ENCODE results near the gene TAF11.
"Not testable (repeated sequence)": the region's sequence is repeated elsewhere in the genome, so short reads cannot be mapped to it uniquely, and the experiment has no call there.

- not testable (repeated sequence) for TF ChIP-seq CTCF, EP300 (IDR thresholded peaks at IDR 0.05)
Observed at GRCh38 chr6:34884073-34884472, 3.8 kb downstream of the TAF11 start.
